ENCODE measurements around the gene SESN1.

DNA sequence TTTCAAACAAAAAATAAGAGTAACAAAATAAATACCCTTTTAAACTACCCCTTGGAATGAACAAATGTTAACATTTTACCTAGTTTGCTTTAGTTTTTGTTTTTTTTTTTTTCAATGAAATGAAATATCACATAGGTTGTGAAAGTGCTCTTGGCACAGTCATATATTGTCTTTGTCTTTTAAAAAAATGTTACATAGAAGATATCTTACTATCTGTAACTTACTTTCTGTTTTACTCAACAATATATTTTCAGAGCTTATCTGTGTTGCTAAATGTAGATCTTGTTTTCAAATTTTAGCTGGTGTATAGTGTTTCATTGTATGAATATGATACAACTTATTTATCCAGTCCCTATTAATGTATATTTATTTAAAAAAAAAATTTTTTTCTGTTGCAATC, 9.3 kb upstream of the SESN1 start:
- TF ChIP-seq ARNTL (CRISPR knock-in tag; IDR thresholded peaks at IDR 0.05; ENCODE audit: borderline replicate concordance, low read depth) (no peak), BACH2 (CRISPR knock-in tag; IDR thresholded peaks at IDR 0.05; ENCODE audit: borderline replicate concordance) (no peak), GLIS3 (CRISPR knock-in tag; IDR thresholded peaks at IDR 0.05) (no peak), PPARA (CRISPR knock-in tag; IDR thresholded peaks at IDR 0.05; ENCODE audit: borderline replicate concordance) (no peak), OSR1 (CRISPR knock-in tag; IDR thresholded peaks at IDR 0.05) (no peak), ZNF8 (CRISPR knock-in tag; IDR thresholded peaks at IDR 0.05) (no peak), RARB (CRISPR knock-in tag; IDR thresholded peaks at IDR 0.05) (no peak), ISL1 (CRISPR knock-in tag; IDR thresholded peaks at IDR 0.05) (no peak)
- TF ChIP-seq, protein P1, sequence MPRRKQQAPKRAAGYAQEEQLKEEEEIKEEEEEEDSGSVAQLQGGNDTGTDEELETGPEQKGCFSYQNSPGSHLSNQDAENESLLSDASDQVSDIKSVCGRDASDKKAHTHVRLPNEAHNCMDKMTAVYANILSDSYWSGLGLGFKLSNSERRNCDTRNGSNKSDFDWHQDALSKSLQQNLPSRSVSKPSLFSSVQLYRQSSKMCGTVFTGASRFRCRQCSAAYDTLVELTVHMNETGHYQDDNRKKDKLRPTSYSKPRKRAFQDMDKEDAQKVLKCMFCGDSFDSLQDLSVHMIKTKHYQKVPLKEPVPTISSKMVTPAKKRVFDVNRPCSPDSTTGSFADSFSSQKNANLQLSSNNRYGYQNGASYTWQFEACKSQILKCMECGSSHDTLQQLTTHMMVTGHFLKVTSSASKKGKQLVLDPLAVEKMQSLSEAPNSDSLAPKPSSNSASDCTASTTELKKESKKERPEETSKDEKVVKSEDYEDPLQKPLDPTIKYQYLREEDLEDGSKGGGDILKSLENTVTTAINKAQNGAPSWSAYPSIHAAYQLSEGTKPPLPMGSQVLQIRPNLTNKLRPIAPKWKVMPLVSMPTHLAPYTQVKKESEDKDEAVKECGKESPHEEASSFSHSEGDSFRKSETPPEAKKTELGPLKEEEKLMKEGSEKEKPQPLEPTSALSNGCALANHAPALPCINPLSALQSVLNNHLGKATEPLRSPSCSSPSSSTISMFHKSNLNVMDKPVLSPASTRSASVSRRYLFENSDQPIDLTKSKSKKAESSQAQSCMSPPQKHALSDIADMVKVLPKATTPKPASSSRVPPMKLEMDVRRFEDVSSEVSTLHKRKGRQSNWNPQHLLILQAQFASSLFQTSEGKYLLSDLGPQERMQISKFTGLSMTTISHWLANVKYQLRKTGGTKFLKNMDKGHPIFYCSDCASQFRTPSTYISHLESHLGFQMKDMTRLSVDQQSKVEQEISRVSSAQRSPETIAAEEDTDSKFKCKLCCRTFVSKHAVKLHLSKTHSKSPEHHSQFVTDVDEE (CRISPR knock-in tag; IDR thresholded peaks at IDR 0.05) = no peak
- TF ChIP-seq, protein P2, sequence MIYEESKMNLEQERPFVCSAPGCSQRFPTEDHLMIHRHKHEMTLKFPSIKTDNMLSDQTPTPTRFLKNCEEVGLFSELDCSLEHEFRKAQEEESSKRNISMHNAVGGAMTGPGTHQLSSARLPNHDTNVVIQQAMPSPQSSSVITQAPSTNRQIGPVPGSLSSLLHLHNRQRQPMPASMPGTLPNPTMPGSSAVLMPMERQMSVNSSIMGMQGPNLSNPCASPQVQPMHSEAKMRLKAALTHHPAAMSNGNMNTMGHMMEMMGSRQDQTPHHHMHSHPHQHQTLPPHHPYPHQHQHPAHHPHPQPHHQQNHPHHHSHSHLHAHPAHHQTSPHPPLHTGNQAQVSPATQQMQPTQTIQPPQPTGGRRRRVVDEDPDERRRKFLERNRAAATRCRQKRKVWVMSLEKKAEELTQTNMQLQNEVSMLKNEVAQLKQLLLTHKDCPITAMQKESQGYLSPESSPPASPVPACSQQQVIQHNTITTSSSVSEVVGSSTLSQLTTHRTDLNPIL (CRISPR knock-in tag; IDR thresholded peaks at IDR 0.05; ENCODE audit: low read depth) = no peak
